NAMALWA (cell line): Measurements from ENCODE around the gene GGT1.
A peak's percentile ranks its signal among the peaks of the same experiment; 100 is the strongest.
"Not testable (repeated sequence)": the region's sequence is repeated elsewhere in the genome, so short reads cannot be mapped to it uniquely, and the experiment has no call there.

Experiments
- DNase-seq: peaks from one replicate; pipeline ENCODE4 v3.0.0-alpha.2; 2015; ENCODE audit warnings: low spot score

The GGT1 gene

GRCh38 chr22:24602847-24603769 is at the start of gene GGT1:
Gene GGT1 (plus strand): TSS chr22:24603193. CDS start chr22:24611082, 7,889 bp downstream.
- not testable (repeated sequence) for DNase-seq

DNA sequence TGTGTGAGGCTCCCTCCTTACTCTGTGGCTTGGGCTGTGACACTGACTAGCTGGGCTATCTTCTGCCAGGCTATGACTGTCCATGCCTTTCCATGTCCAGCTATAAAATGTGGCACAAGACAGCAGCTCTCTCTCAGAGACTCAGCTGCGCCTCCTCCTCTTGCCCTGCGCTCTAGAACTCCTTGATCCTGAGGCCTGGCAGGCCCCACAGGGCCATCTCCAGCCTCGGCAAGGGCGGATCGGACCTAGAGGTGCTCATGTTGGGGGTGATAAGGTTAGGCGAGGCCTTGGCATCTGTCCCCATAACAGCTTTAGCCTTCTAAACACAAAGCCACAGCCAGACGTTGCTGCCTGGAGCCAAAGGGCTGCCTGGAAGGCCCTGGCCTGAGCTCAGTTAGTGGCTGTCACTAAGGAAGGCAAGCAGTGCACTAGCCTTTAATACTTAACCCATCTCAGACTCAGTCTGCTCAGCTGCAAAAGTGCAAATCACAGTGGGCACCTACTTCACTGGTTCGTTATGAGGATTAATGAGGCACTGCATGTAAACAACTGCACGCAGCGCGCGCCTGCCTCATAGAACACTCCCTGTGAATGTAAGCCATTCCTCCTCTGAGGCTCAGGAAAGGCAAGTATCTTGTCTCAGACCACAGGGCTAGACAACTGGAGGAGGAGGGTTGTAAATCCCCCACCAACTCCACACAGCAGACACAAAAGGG is 49.2 kb upstream of the GGT1 start:
- peak; percentile 55 for DNase-seq

DNA sequence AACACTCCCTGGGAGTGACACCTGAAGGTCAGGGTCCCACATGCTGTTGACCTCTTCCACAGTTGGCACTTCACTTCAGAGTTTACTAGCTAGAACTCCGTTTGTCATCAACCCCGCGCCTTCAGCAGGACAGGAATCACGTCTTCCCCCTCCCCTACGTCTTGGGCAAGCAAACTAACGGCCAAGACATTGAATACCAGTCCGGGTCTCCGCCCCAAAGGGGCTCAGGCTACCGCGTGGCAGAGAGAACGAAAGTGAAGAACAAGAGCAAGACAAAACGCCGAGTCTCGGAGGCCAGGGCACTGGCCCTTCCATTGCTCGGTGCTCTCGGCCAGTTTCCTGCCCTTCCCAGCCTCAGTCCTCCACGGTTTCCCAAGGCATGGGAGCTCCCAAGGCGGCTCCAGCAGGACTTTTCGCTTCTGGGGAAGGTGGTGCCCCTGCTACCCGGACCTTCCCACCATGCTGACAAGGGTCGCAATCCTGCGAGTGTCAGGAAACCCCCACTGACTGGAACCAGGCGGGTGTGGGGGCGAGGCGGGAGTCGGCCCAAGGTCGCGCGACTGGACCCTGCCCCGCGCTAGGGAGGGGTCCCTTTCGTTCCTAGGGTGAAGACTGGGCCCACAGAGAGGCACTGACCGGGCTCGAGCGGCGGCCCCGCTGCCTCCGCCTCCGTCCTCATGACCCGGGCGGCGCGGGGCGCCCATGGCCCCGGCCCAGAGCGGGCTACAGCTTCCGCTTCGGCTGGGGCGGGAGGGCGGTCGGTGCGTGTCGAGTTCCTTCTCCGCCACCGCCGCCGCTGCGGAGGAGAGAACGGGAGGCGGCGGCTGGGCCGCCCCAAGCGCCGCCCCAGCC is 48.5 kb upstream of the GGT1 start, which contains the start of gene GUCD1:
Gene GUCD1, minus strand, starts transcription at position 826 of the 852 bp plus-strand sequence. Its CDS starts 147 bp downstream, at position 679.
- peak; percentile 67 for DNase-seq

- DNase-seq = peak; percentile 99
Measured at GRCh38 chr22:24555165-24556039, 47.6 kb upstream of the GGT1 start, which contains the start of gene SNRPD3. Gene SNRPD3 (plus strand): TSS chr22:24555999. CDS start chr22:24557675, 1,676 bp downstream.

DNA sequence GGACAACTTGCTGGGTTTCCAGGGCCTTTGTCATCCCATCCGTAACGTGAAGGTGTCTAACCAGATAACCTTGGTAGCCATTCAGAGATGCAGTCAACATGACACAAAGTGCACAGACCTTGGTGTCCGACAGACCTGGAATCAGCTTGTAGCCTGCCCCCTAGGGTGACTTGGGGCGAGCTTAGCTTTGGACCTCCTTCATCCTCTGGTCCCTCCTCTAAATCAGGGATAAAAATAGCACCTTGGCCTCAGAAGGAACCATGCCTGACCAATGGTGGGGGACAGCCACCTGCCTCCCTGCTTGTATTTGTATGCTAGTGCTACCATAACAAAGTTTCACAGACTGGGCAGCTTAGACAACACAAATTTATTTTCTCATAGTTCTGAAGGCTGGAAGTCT is 43.5 kb upstream of the GGT1 start:
- peak; percentile 32 for DNase-seq

DNA sequence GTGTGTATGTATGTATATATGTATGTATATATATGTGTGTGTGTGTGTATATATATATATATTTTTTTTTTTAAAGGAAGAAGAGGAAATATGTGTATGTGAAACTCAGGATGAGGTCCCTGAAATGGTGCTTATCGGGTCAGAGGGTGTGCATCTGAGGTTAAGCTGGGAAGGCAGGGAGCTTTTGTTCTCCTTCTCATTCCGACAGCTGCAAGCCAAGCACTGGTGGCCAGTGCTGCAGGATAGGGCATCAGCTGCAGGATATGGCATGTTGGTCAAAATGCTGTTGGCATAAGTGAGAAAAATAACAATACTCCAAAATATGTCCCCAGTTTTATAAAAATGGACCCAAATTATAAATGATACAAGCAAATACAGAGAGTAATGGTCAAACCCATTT is 39.7 kb upstream of the GGT1 start:
- no peak for DNase-seq

DNA sequence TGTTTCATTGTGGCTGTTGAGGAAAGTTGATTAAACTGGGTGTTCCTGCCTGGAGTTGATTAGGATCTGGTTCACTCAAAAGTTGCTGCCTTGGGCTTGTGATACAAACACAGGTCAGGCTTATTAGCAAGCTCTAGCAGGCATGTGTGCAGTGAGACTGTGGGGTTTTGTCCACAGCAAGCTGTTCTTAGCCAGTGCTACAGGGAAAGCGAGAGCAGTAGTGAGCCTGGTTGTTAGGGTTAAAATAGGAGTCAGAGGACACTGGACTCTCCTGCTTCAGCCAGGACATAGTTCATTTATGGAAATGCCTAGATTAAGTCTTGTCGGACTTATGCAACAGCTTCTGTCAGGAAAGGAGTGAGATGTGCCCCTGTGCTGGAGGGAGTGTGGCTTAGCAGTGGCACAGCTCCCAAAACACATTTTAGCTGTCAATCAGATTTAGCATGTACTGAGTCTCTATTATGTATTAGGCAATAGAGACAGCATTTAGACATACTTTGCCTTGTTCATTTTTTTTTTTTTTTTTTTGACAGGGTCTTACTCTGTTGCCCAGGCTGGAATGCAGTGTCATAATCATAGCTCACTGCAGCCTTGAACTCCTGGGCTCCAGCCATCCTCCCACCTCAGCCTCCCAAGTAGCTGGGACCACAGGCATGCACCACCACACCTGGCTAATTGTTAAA is 38.5 kb upstream of the GGT1 start:
- DNase-seq = no peak

- no peak for DNase-seq
Measured at GRCh38 chr22:24565077-24565476, 37.9 kb upstream of the GGT1 start.

DNA sequence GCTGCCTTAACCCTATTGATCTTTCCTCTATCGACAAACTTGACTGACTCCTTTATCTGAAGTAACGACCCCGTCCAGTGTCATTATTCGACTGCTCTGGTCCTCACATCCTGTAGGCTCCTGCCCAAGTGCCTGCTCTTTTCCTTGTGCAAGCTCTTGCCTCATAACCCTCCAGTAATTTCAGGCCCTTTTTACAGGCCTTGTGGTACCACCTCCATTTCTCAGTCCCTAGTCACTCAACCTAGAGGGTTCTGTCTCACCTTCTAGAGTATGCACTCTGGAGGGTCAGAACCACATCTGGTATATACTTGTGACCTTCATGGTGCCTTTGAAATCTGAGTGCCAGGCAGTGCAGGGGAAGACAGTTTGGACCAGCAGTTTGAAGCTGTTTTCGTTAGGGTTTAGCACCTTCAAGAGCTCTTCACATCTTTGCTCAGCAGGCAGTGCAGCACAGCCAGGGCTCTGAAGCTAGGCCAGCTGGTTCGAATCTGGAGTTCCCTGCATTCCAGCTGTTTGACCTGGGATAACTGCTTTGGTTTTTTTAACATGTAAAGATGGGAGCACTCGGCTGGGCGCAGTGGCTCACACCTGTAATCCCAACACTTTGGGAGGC is 36.0 kb upstream of the GGT1 start:
- no peak for DNase-seq

DNA sequence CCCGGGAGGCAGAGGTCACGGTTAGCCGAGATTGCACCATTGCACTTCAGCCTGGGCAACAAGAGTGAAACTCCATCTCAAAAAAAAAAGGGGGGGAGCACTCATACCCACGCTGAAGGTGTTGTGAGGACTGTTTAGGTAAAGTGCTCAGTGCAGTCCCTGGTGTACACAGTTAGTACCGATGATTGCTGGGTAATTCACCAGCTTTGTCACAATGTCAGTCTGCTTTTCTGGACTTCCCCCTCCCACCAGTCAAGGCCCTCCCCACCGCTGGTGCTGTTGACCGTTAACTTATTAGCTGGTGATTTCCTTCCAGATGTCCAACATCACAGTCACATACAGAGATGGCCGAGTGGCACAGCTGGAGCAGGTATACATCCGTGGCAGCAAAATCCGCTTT is 35.3 kb upstream of the GGT1 start:
- DNase-seq = no peak

GRCh38 chr22:24571266-24571665 is 31.7 kb upstream of the GGT1 start:
- no peak for DNase-seq

DNA sequence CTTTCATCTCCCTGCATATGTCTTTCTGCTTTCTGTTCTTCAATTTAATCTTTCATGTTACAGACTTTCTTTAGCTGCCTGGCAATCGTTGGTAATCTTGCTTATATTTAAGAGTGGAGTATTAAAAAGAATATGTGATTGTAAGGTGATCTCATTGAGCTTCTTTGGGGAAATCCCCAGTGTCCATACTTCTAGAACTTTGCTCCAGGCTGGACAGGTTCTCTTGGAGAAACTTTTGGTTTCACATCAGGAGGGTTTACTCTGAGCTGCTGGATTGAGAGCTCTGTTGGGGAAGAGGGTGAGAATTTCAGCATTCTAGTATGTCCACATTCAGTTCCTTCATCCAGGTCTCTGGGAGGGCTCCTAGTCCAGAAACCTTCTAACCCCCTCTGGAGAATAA is 26.2 kb upstream of the GGT1 start:
- no peak for DNase-seq

DNA sequence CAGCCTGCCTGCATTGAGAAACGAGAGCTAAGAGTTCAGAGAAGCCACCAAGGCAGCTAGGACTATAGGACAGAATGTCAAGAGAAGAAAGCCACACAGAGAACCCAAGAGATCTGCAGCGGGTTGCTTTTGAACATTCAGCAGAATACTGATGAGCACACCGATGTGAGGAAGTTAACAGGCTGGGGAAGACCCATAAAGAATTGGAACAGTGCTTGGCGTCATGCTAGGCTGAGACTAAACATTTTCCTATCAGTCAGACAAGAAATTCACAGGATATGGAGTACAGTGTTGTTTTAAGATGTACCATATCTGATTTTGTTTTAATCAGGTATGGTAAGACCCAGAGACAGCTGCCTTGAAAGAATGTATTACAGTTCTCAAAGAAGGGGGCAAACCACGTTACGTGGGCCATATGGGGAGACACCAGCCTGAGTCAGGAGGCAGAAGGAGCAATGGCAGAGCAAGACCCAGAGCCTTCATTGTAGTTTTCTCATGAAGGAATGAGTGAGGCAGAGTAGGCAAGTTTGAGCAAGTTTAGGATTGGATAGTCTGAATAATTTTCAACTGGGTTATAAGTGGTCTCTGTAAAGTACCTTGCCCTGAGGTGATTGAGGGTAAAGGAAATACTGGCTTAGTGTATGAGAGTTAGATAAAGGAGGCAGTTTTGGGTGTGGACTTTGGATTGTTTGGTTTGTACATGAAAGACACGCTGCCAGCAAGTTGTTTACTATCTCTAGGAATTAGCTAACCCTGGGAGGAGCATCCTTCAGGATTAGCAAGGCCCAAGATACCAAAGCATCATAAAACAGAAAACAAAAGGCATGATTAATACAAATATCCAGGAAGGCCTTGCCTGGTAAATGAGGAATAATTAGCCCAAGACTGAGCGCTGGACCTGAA is 24.4 kb upstream of the GGT1 start:
- no peak for DNase-seq

DNA sequence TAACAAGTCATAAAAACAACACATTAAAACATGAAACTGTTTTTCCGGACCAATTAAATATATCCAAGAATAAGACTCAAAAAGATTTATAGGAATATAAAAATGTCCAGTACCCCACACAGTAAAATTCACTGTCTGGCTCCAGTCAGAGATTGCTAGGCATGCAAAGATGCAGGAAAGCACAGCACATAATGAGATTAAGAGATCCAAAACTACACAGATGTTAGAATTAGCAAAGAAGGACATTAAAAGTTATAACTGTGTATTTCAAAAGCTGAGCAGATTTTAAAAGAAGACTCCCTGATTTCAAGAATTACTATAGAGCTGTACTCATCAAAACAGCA is 23.8 kb upstream of the GGT1 start:
- no peak for DNase-seq

- no peak for DNase-seq
Measured at GRCh38 chr22:24580276-24580675, 22.7 kb upstream of the GGT1 start.

GRCh38 chr22:24582056-24582814 is 20.8 kb upstream of the GGT1 start:
- DNase-seq = no peak

GRCh38 chr22:24583221-24584165 is 19.5 kb upstream of the GGT1 start:
- no peak for DNase-seq
